ENCODE results near the gene COL18A1. TPM values are rescaled to one million over a fixed set of nuclear protein-coding genes. Genes with fewer than 3 reads are reported as not detected.

Gene COL18A1
- total and polyA plus RNA-seq, 2 donors (not counting 1 experiment from before 2014, with no cell fraction given), result 15.6 to 24.7 TPM

GRCh38 chr21:45557616-45558043, 152.7 kb downstream of the COL18A1 start:
- no peak for ATAC-seq (ENCODE audit: low read depth)
- intact Hi-C loops (cut with micrococcal nuclease), result no loop called here
- H4K20me1 ChIP-seq (ENCODE audit: control insufficient read depth, insufficient read depth, low read length, poor library complexity, severe bottlenecking), result no peaks in the 10 kb centered on the region
- no peak for DNase-seq
- no peak overlapping the region for H3K4me2 ChIP-seq (replicated peaks; ENCODE audit: low read depth, low read length, poor library complexity, severe bottlenecking)
- H3K4me1 ChIP-seq (ENCODE audit: control insufficient read depth in 2 of 2, insufficient read depth in 2 of 2, low read length in 2 of 2), result peaks cover 6 to 23% of the 10 kb centered on the region in 2 donors
- TF ChIP-seq EZH2 (IDR thresholded peaks at IDR 0.05; ENCODE audit: borderline replicate concordance, insufficient read depth, low read depth, low read length, poor library complexity, severe bottlenecking), result no peak
- ChIA-PET POLR2A (no interaction called here), CTCF (no interaction called here)
- H2AFZ ChIP-seq (ENCODE audit: insufficient read depth, low read depth, low read length, poor library complexity, severe bottlenecking), result no peak overlapping the region
- H3K9ac ChIP-seq (ENCODE audit: low read length), result no peak overlapping the region
- H3K4me3 Mint-ChIP-seq, result no peak overlapping the region
- no peaks in the 10 kb centered on the region for H3K36me3 ChIP-seq (replicated peaks in 1 of 2; ENCODE audit: control extremely low read depth in 1 of 2, control insufficient read depth in 1 of 2, extremely low read depth in 1 of 2, insufficient read depth in 2 of 2, low read length in 1 of 2)
- no peak overlapping the region for H3K27ac Mint-ChIP-seq
- H3K27ac ChIP-seq (ENCODE audit: low read length in 2 of 2), result no peak overlapping the region
- H3K9me3 ChIP-seq (ENCODE audit: control extremely low read depth in 1 of 3, control insufficient read depth in 2 of 3, insufficient read depth in 1 of 3, low read length in 2 of 3), result no peaks in the 10 kb centered on the region
- no peaks in the 10 kb centered on the region for H3K27me3 ChIP-seq (replicated peaks in 1 of 4; ENCODE audit: control extremely low read depth in 1 of 4, control insufficient read depth in 3 of 4, insufficient read depth in 4 of 4, low read length in 3 of 4)
- WGBS (ENCODE audit: insufficient coverage), result 92% methylated on average over 12 of the region's 14 CpGs
- no peaks in the 10 kb centered on the region for H3K9me3 Mint-ChIP-seq (ENCODE audit: insufficient read depth)
- no peak overlapping the region for H3K4me3 ChIP-seq (ENCODE audit: control extremely low read depth in 1 of 5, extremely low read depth in 1 of 5, insufficient read depth in 1 of 5, low read depth in 2 of 5, low read length in 4 of 5)
- peaks cover 14% of the 10 kb centered on the region for H3K4me1 Mint-ChIP-seq
- no peaks in the 10 kb centered on the region for H3K79me2 ChIP-seq (ENCODE audit: control insufficient read depth, insufficient read depth, low read length)
- H3K27me3 Mint-ChIP-seq, result peaks cover under 1% of the 10 kb centered on the region

- Histone ChIP-seq H3K4me1 (ENCODE audit: control insufficient read depth in 2 of 2, insufficient read depth in 2 of 2, low read length in 2 of 2) (peaks cover under 1 to 19% of the 10 kb centered on the region in 2 donors), H3K27ac (ENCODE audit: low read length in 2 of 2) (no peak overlapping the region), H3K4me3 (ENCODE audit: control extremely low read depth in 1 of 5, extremely low read depth in 1 of 5, insufficient read depth in 1 of 5, low read depth in 2 of 5, low read length in 4 of 5) (no peak overlapping the region), H3K9ac (ENCODE audit: low read length) (no peak overlapping the region), H3K4me2 (replicated peaks; ENCODE audit: low read depth, low read length, poor library complexity, severe bottlenecking) (no peak overlapping the region), H2AFZ (ENCODE audit: insufficient read depth, low read depth, low read length, poor library complexity, severe bottlenecking) (no peak overlapping the region), H3K27me3 (replicated peaks in 1 of 4; ENCODE audit: control extremely low read depth in 1 of 4, control insufficient read depth in 3 of 4, insufficient read depth in 4 of 4, low read length in 3 of 4) (no peaks in the 10 kb centered on the region), H3K9me3 (ENCODE audit: control extremely low read depth in 1 of 3, control insufficient read depth in 2 of 3, insufficient read depth in 1 of 3, low read length in 2 of 3) (no peaks in the 10 kb centered on the region), H3K36me3 (replicated peaks in 1 of 2; ENCODE audit: control extremely low read depth in 1 of 2, control insufficient read depth in 1 of 2, extremely low read depth in 1 of 2, insufficient read depth in 2 of 2, low read length in 1 of 2) (no peaks in the 10 kb centered on the region), H4K20me1 (ENCODE audit: control insufficient read depth, insufficient read depth, low read length, poor library complexity, severe bottlenecking) (no peaks in the 10 kb centered on the region), H3K79me2 (ENCODE audit: control insufficient read depth, insufficient read depth, low read length) (no peaks in the 10 kb centered on the region)
- H3K4me3 Mint-ChIP-seq, result no peak overlapping the region
- ChIA-PET CTCF (no interaction called here), POLR2A (no interaction called here)
- peaks cover 12% of the 10 kb centered on the region for H3K4me1 Mint-ChIP-seq
- no peak for ATAC-seq (ENCODE audit: low read depth)
- TF ChIP-seq EZH2 (IDR thresholded peaks at IDR 0.05; ENCODE audit: borderline replicate concordance, insufficient read depth, low read depth, low read length, poor library complexity, severe bottlenecking), result no peak
- no peak for TF ChIP-seq CTCF (IDR thresholded peaks at IDR 0.05)
- no peaks in the 10 kb centered on the region for H3K9me3 Mint-ChIP-seq (ENCODE audit: insufficient read depth)
- H3K27ac Mint-ChIP-seq, result no peak overlapping the region
- WGBS (ENCODE audit: insufficient coverage), result 92% methylated on average over 25 of the region's 26 CpGs
- peaks cover 5% of the 10 kb centered on the region for H3K27me3 Mint-ChIP-seq
- intact Hi-C loops (cut with micrococcal nuclease), result no loop called here
- no peak for DNase-seq
These were observed 153.2 kb downstream of the COL18A1 start for GRCh38 chr21:45558044-45558721.
